ENCODE data around the gene UST.
"Not testable (repeated sequence)": the region's sequence is repeated elsewhere in the genome, so short reads cannot be mapped to it uniquely, and the experiment has no call there.

Gene UST

GRCh38 chr6:148736774-148737412 is 9.9 kb upstream of the UST start:
- DNase-seq (ENCODE audit: low spot score), result no peak

GRCh38 chr6:148737806-148738205 is 9.0 kb upstream of the UST start:
- no peak for DNase-seq (ENCODE audit: low spot score)

- no peak for DNase-seq (ENCODE audit: low spot score)
Measured at GRCh38 chr6:148738946-148739821, 7.6 kb upstream of the UST start.

- DNase-seq (ENCODE audit: low spot score), result no peak
Measured at GRCh38 chr6:148739822-148740128, 7.1 kb upstream of the UST start.

- no peak for DNase-seq (ENCODE audit: low spot score)
Measured at GRCh38 chr6:148743476-148743875, 3.4 kb upstream of the UST start.

- no peak for DNase-seq (ENCODE audit: low spot score)
Measured at GRCh38 chr6:148745926-148746325, 904 bp upstream of the UST start.

- no peak for DNase-seq (ENCODE audit: low spot score)
Measured at GRCh38 chr6:148747145-148747470, 278 bp downstream of the UST start.

GRCh38 chr6:148747471-148748165 is 788 bp downstream of the UST start:
- DNase-seq (ENCODE audit: low spot score), result peak; percentile 18

GRCh38 chr6:148749674-148750073 is 2.8 kb downstream of the UST start:
- no peak for DNase-seq (ENCODE audit: low spot score)

- no peak for DNase-seq (ENCODE audit: low spot score)
Measured at GRCh38 chr6:148750838-148751792, 4.3 kb downstream of the UST start.

- no peak for DNase-seq (ENCODE audit: low spot score)
Measured at GRCh38 chr6:148751793-148752170, 5.0 kb downstream of the UST start.

- not testable (repeated sequence) for DNase-seq (ENCODE audit: low spot score)
Measured at GRCh38 chr6:148755379-148755778, 8.5 kb downstream of the UST start.

GRCh38 chr6:148757944-148758480 is 11.2 kb downstream of the UST start:
- no peak for DNase-seq (ENCODE audit: low spot score)

GRCh38 chr6:148758492-148758891 is 11.7 kb downstream of the UST start:
- DNase-seq (ENCODE audit: low spot score), result peak; percentile 66

GRCh38 chr6:148760258-148760534 is 13.4 kb downstream of the UST start:
- peak; percentile 28 for DNase-seq (ENCODE audit: low spot score)

GRCh38 chr6:148760568-148761526 is 14.0 kb downstream of the UST start:
- DNase-seq (ENCODE audit: low spot score), result peak; percentile 68

GRCh38 chr6:148761527-148762011 is 14.7 kb downstream of the UST start:
- no peak for DNase-seq (ENCODE audit: low spot score)

GRCh38 chr6:148762231-148762630 is 15.4 kb downstream of the UST start:
- DNase-seq (ENCODE audit: low spot score), result no peak

- DNase-seq (ENCODE audit: low spot score), result not testable (repeated sequence)
Measured at GRCh38 chr6:148764259-148765020, 17.6 kb downstream of the UST start.

All from germinal center (tissue), 1 donor.